ENCODE results near the gene ZKSCAN5. TPM values are rescaled to one million over a fixed set of nuclear protein-coding genes. Genes with fewer than 3 reads are reported as not detected.
A peak's percentile ranks its signal among the peaks of the same experiment; 100 is the strongest.

The ZKSCAN5 gene
- total and polyA plus RNA-seq, 2 of the 8 experiments (the other 6 are each of a cell fraction or from before 2014, with no cell fraction given) = 5.3 to 13.5 TPM

DNA sequence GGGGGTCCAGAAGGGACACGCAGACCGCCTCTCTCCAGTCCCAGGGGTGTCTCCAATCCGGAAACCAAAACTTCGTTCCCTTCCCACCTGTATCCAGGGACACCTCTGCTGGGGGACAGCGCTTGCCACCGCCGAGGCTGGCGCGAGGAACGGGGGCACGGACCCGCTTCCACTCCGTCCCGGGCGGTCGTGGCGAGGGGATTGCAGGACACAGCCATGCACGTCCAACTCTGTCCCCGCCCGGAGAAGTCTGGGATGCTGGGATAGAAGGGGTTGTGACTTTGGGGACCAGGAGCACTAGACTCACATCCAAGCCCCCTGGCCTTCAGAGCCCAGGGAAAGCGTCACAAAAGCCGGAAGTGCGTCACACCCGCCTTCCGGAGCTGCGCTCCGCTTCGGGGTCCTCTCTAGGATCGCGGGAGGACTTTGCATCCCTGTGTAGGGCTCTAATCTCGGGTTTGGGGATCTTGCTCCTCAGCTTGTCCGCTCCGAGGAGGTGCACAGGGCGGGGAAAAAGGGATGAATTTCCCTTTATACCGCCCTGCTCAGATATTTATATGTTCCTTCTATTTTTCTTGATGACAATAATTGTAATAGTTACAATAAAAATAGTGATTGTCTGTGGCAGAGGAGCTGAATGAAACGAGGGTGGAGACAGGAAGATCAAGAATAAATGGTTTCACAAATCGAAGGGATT is 47.5 kb downstream of the ZKSCAN5 start, which contains the start of gene FAM200A (continued):
- TF ChIP-seq SAP30 (IDR thresholded peaks at IDR 0.05; ENCODE audit: insufficient read depth, insufficient replicate concordance, low read length) (peak; percentile 16), CTBP2 (IDR thresholded peaks at IDR 0.05; ENCODE audit: borderline replicate concordance, insufficient read depth, insufficient read length, low read length) (no peak), GABPA (IDR thresholded peaks at IDR 0.05; ENCODE audit: borderline replicate concordance, insufficient read depth, low read length) (peak; percentile 97), SIN3A (conservative IDR thresholded peaks at IDR 0.05 in 1 of 2, IDR thresholded peaks at IDR 0.05 in 1 of 2; ENCODE audit: low read depth in 1 of 2, low read length in 2 of 2) (peak; percentile 91 to 92), SP4 (IDR thresholded peaks at IDR 0.05; ENCODE audit: low read length) (no peak), TAF1 (IDR thresholded peaks at IDR 0.05; ENCODE audit: low read depth, low read length) (peak; percentile 91), RXRA (IDR thresholded peaks at IDR 0.05; ENCODE audit: insufficient read depth, low read depth, low read length) (no peak), ZNF274 (IDR thresholded peaks at IDR 0.05; ENCODE audit: borderline replicate concordance, extremely low read depth, low read length) (no peak), ASH2L (IDR thresholded peaks at IDR 0.05; ENCODE audit: low read length) (peak; percentile 66), BCL11A (IDR thresholded peaks at IDR 0.05; ENCODE audit: low read depth in 2 of 2, low read length in 2 of 2) (no peak), KDM4A (IDR thresholded peaks at IDR 0.05; ENCODE audit: low read depth, low read length, severe bottlenecking) (peak; percentile 63), NRF1 (IDR thresholded peaks at IDR 0.05; ENCODE audit: low read depth, low read length) (no peak), YY1 (IDR thresholded peaks at IDR 0.05; ENCODE audit: low read depth, low read length) (0 out of 2 replicates have a peak, but pooled peaks have one; percentile 29), POU5F1 (IDR thresholded peaks at IDR 0.05; ENCODE audit: low read depth, low read length) (no peak), EP300 (IDR thresholded peaks at IDR 0.05; ENCODE audit: borderline replicate concordance in 1 of 2, low read depth in 2 of 2, low read length in 2 of 2) (peak in 1 of 2 experiments; percentile 25; a peak in 1 of 3 replicates)
- TF ChIP-seq, protein P1, sequence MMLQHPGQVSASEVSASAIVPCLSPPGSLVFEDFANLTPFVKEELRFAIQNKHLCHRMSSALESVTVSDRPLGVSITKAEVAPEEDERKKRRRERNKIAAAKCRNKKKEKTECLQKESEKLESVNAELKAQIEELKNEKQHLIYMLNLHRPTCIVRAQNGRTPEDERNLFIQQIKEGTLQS (IDR thresholded peaks at IDR 0.05; ENCODE audit: insufficient read depth, low read depth, low read length) = no peak
- TF ChIP-seq, protein P2, sequence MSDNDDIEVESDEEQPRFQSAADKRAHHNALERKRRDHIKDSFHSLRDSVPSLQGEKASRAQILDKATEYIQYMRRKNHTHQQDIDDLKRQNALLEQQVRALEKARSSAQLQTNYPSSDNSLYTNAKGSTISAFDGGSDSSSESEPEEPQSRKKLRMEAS (IDR thresholded peaks at IDR 0.05) = no peak
